Activated B cell treated with CpG ODN at 0.5 μM for 24 hours (primary cell): ENCODE measurements around the gene PRR5L. TPM values are rescaled to one million over a fixed set of nuclear protein-coding genes. Genes with fewer than 3 reads are reported as not detected.

Experiments
- ATAC-seq: fragments of 200-7000 bp; cut with Tn5 transposase; one replicate; pipeline ENCODE4 v1.10.0; 2021; ENCODE audit warnings: low read depth, mild to moderate bottlenecking, moderate library complexity
- CTCF ChIA-PET: fragments of 350-600 bp; sonication (Branson Sonifier 250); formaldehyde crosslinking; loops from one replicate; lab custom pipeline; 2021; ENCODE audit warnings: antibody characterized with exemption; lab: Charles Lee
- POLR2A ChIA-PET: fragments of 350-600 bp; sonication (Branson Sonifier 250); formaldehyde crosslinking; loops from one replicate; lab custom pipeline; 2021; ENCODE audit warnings: antibody characterized with exemption; lab: Charles Lee
- DNase-seq: peaks from one replicate; pipeline ENCODE4 v3.0.0; 2022
- H3K27ac Mint-ChIP-seq: one replicate; pipeline ENCODE4 v1.8.0; 2020; ENCODE audit warnings: mixed read lengths
- H3K27me3 Mint-ChIP-seq: one replicate; pipeline ENCODE4 v1.8.0; 2021; ENCODE audit warnings: mixed read lengths
- H3K36me3 Mint-ChIP-seq: one replicate; pipeline ENCODE4 v1.8.0; 2021; ENCODE audit warnings: low read depth, mixed read lengths
- H3K4me1 Mint-ChIP-seq: one replicate; pipeline ENCODE4 v1.8.0; 2021; ENCODE audit warnings: mixed read lengths
- H3K4me3 Mint-ChIP-seq: one replicate; pipeline ENCODE4 v1.8.0; 2020; ENCODE audit warnings: mild to moderate bottlenecking, mixed read lengths
- H3K9me3 Mint-ChIP-seq: one replicate; pipeline ENCODE4 v1.8.0; 2020; ENCODE audit warnings: mixed read lengths
- CTCF ChIP-seq: fragments of 200-600 bp; IDR thresholded peaks from one replicate; pipeline ENCODE4 v1.8.0; 2022; ENCODE audit warnings: antibody characterized with exemption, mild to moderate bottlenecking
- intact Hi-C: fragments of 100-400 bp; cut with micrococcal nuclease; formaldehyde crosslinking; loops from one replicate; pipeline ENCODE4 v1.15.1; 2024
- total RNA-seq: library from RNA; stranded (reverse); gene quantifications from 2 replicates; pipeline ENCODE4 v1.2.3, GENCODE V29; 2022

The PRR5L gene
- total RNA-seq, 1 donor from 2014 or later: 1.0 TPM

- ATAC-seq: peak; percentile 80
- Mint-ChIP-seq H3K9me3 (no peaks in the 10 kb centered on the region), H3K4me3 (peak overlapping the region; percentile 71), H3K36me3 (no peaks in the 10 kb centered on the region), H3K27me3 (no peaks in the 10 kb centered on the region), H3K27ac (peak overlapping the region; percentile 85), H3K4me1 (peaks cover 66% of the 10 kb centered on the region)
- ChIA-PET CTCF (interaction anchor here (1.1 to 1.6 kb wide), 3 partner anchors 10 to 82 kb away, joined by 3 to 5 read pairs (median 4); no protein-coding TSS in a partner anchor), POLR2A (interaction anchor here (1.0 to 1.7 kb wide), 3 partner anchors 10 to 35 kb away, joined by 3 to 8 read pairs (median 3); no protein-coding TSS in a partner anchor)
- intact Hi-C loops: loop anchor here (1.0 to 5.0 kb wide), 2 partner anchors 11 to 54 kb away; no protein-coding TSS in a partner anchor
- DNase-seq: peak; percentile 26
- no peak for TF ChIP-seq CTCF
These were observed 115.1 kb downstream of the PRR5L start for GRCh38 chr11:36411202-36411640.

- Mint-ChIP-seq H3K27ac (peak overlapping the region; percentile 68), H3K4me1 (peaks cover 53% of the 10 kb centered on the region), H3K27me3 (no peaks in the 10 kb centered on the region), H3K4me3 (no peak overlapping the region), H3K36me3 (no peaks in the 10 kb centered on the region), H3K9me3 (no peaks in the 10 kb centered on the region)
- DNase-seq: no peak
- no peak for TF ChIP-seq CTCF
- intact Hi-C loops: loop anchor here (5.0 kb wide), 1 partner anchor 56 kb away; no protein-coding TSS in a partner anchor
- POLR2A ChIA-PET: interaction anchor here (0.6 kb wide), 1 partner anchor 9 kb away, joined by 5 read pairs; no protein-coding TSS in a partner anchor
- ATAC-seq: no peak
- CTCF ChIA-PET: no interaction called here
These were observed 116.8 kb downstream of the PRR5L start for GRCh38 chr11:36412781-36413383.

GRCh38 chr11:36417154-36417553 is 121.1 kb downstream of the PRR5L start:
- Mint-ChIP-seq H3K4me3 (no peak overlapping the region), H3K9me3 (no peaks in the 10 kb centered on the region), H3K27me3 (peaks cover 5% of the 10 kb centered on the region), H3K4me1 (peaks cover 21% of the 10 kb centered on the region), H3K36me3 (no peaks in the 10 kb centered on the region), H3K27ac (no peak overlapping the region)
- ChIA-PET CTCF (no interaction called here), POLR2A (no interaction called here)
- no peak for ATAC-seq
- no peak for DNase-seq
- TF ChIP-seq CTCF: no peak
- intact Hi-C loops: no loop called here

GRCh38 chr11:36419791-36420424 is 123.8 kb downstream of the PRR5L start:
- DNase-seq (no peak), ATAC-seq (no peak)
- POLR2A ChIA-PET: no interaction called here
- peaks cover 15% of the 10 kb centered on the region for H3K4me1 Mint-ChIP-seq
- TF ChIP-seq CTCF: no peak
- H3K9me3 Mint-ChIP-seq: no peaks in the 10 kb centered on the region
- CTCF ChIA-PET: interaction anchor here (1.0 kb wide), 1 partner anchor 19 kb away, joined by 3 read pairs; no protein-coding TSS in a partner anchor
- H3K27ac Mint-ChIP-seq: no peak overlapping the region
- intact Hi-C loops: no loop called here
- H3K36me3 Mint-ChIP-seq: no peaks in the 10 kb centered on the region
- H3K27me3 Mint-ChIP-seq: peaks cover 7% of the 10 kb centered on the region
- H3K4me3 Mint-ChIP-seq: no peak overlapping the region

- Mint-ChIP-seq H3K4me3 (no peak overlapping the region), H3K9me3 (no peaks in the 10 kb centered on the region), H3K27me3 (peaks cover 7% of the 10 kb centered on the region), H3K36me3 (no peaks in the 10 kb centered on the region), H3K4me1 (peaks cover 13% of the 10 kb centered on the region), H3K27ac (no peak overlapping the region)
- no peak for TF ChIP-seq CTCF
- intact Hi-C loops: no loop called here
- ChIA-PET CTCF (no interaction called here), POLR2A (interaction anchor here (1.1 kb wide), 1 partner anchor 68 kb away, joined by 4 read pairs; no protein-coding TSS in a partner anchor)
- no peak for ATAC-seq
- no peak for DNase-seq
These were observed 125.6 kb downstream of the PRR5L start for GRCh38 chr11:36421546-36422155.
